GM23338 (cell line): ENCODE data around the gene MELK. TPM values are rescaled to one million over a fixed set of nuclear protein-coding genes. Genes with fewer than 3 reads are reported as not detected.
A peak's percentile ranks its signal among the peaks of the same experiment; 100 is the strongest.

Experiments used
- ATAC-seq: fragments of 200-7000 bp; cut with Tn5 transposase; 3 replicates; pipeline ENCODE4 v1.9.1; 2020
- DNase-seq: peaks from one replicate; pipeline ENCODE4 v3.0.0-alpha.2; 2015; ENCODE audit warnings: low spot score
- H2AFZ ChIP-seq: fragments of 200-600 bp; sonication (generic); 2 replicates; pipeline ENCODE4 v1.8.0; 2016; ENCODE audit warnings: antibody characterized with exemption, mild to moderate bottlenecking, moderate library complexity
- H3F3A ChIP-seq: fragments of 200-600 bp; sonication (generic); replicated peaks from 2 replicates; pipeline ENCODE4 v1.8.0; 2017; ENCODE audit warnings: antibody characterized with exemption, mixed run types, low read depth
- H3K27ac ChIP-seq: fragments of 200-600 bp; sonication (generic); 2 replicates; pipeline ENCODE4 v1.6.1; 2016; ENCODE audit warnings: low read depth
- H3K27me3 ChIP-seq: fragments of 200-600 bp; sonication (generic); 2 replicates; pipeline ENCODE4 v1.8.0; 2016; ENCODE audit warnings: mild to moderate bottlenecking, mixed run types, moderate library complexity; ENCODE audit not compliant: insufficient read depth
- H3K36me3 ChIP-seq: fragments of 200-600 bp; sonication (generic); 2 replicates; pipeline ENCODE4 v1.8.0; 2016; ENCODE audit warnings: mild to moderate bottlenecking; ENCODE audit not compliant: insufficient read depth
- H3K4me1 ChIP-seq: fragments of 200-600 bp; sonication (generic); 2 replicates; pipeline ENCODE4 v1.8.0; 2016; ENCODE audit warnings: mild to moderate bottlenecking, moderate library complexity; ENCODE audit not compliant: insufficient read depth
- H3K4me2 ChIP-seq: fragments of 200-600 bp; sonication (generic); 2 replicates; pipeline ENCODE4 v1.7.1; 2017; ENCODE audit warnings: mixed run types
- H3K4me3 ChIP-seq: fragments of 200-600 bp; sonication (generic); 2 replicates; pipeline ENCODE4 v1.6.1; 2016; ENCODE audit warnings: mixed run types
- H3K79me2 ChIP-seq: fragments of 200-600 bp; sonication (generic); replicated peaks from 2 replicates; pipeline ENCODE4 v1.8.0; 2017; ENCODE audit warnings: mild to moderate bottlenecking; ENCODE audit not compliant: insufficient read depth
- H3K9me2 ChIP-seq: fragments of 200-600 bp; sonication (generic); 2 replicates; pipeline ENCODE4 v1.8.0; 2017; ENCODE audit not compliant: insufficient read depth
- H4K20me1 ChIP-seq: fragments of 200-600 bp; sonication (generic); replicated peaks from 2 replicates; pipeline ENCODE4 v1.8.0; 2017; ENCODE audit warnings: mild to moderate bottlenecking; ENCODE audit not compliant: insufficient read depth
- H3K27ac Mint-ChIP-seq: 2 replicates; pipeline ENCODE4 v1.8.0; 2020; ENCODE audit warnings: inconsistent platforms, mild to moderate bottlenecking, moderate library complexity, mixed read lengths
- H3K27me3 Mint-ChIP-seq: 3 replicates; pipeline ENCODE4 v1.8.0; 2022; ENCODE audit warnings: low read depth, mild to moderate bottlenecking, moderate library complexity, mixed read lengths, inconsistent platforms; ENCODE audit not compliant: insufficient read depth, poor library complexity
- H3K36me3 Mint-ChIP-seq: 3 replicates; pipeline ENCODE4 v1.8.0; 2021; ENCODE audit warnings: low read depth, mild to moderate bottlenecking, inconsistent platforms, moderate library complexity, mixed read lengths
- H3K4me1 Mint-ChIP-seq: 3 replicates; pipeline ENCODE4 v1.8.0; 2020; ENCODE audit warnings: mild to moderate bottlenecking, inconsistent platforms, mixed read lengths
- H3K4me3 Mint-ChIP-seq: 3 replicates; pipeline ENCODE4 v1.8.0; 2021; ENCODE audit warnings: moderate library complexity, mild to moderate bottlenecking, inconsistent platforms, mixed read lengths
- H3K9me3 Mint-ChIP-seq: 3 replicates; pipeline ENCODE4 v1.8.0; 2020; ENCODE audit warnings: moderate library complexity, mild to moderate bottlenecking, inconsistent platforms, mixed read lengths
- CREB1 ChIP-seq: fragments of 250-450 bp; sonication (Bioruptor Pico); IDR thresholded peaks from 2 replicates; pipeline ENCODE4 v1.5.0; 2020; ENCODE audit warnings: low read depth, mild to moderate bottlenecking, moderate library complexity
- EZH2 ChIP-seq: fragments of 200-600 bp; sonication (generic); IDR thresholded peaks from one replicate; pipeline ENCODE4 v1.8.0; 2017; ENCODE audit warnings: antibody characterized with exemption, mild to moderate bottlenecking, low read depth; ENCODE audit not compliant: unreplicated experiment
- EZH2phosphoT487 ChIP-seq: fragments of 200-600 bp; sonication (generic); IDR thresholded peaks from one replicate; pipeline ENCODE4 v1.8.1; 2018; ENCODE audit warnings: antibody characterized with exemption; ENCODE audit not compliant: unreplicated experiment
- JUNB ChIP-seq: IDR thresholded peaks from one replicate; pipeline ENCODE4 v1.6.1; 2016; ENCODE audit warnings: antibody characterized with exemption; ENCODE audit not compliant: unreplicated experiment
- NANOG ChIP-seq: IDR thresholded peaks from 2 replicates; pipeline ENCODE4 v1.6.1; 2016; ENCODE audit warnings: antibody characterized with exemption, borderline replicate concordance
- POLR2AphosphoS5 ChIP-seq: IDR thresholded peaks from 2 replicates; pipeline ENCODE4 v1.6.1; 2016; ENCODE audit warnings: antibody characterized with exemption, low read depth
- STAT1 ChIP-seq: IDR thresholded peaks from one replicate; pipeline ENCODE4 v1.6.1; 2016; ENCODE audit warnings: antibody characterized with exemption; ENCODE audit not compliant: unreplicated experiment
- ZNF114 ChIP-seq: fragments of 250-450 bp; sonication (Bioruptor Pico); IDR thresholded peaks from 2 replicates; pipeline ENCODE4 v1.5.0; 2020; ENCODE audit warnings: mild to moderate bottlenecking, moderate library complexity
- ZNF331 ChIP-seq: fragments of 250-450 bp; sonication (Bioruptor Pico); IDR thresholded peaks from 2 replicates; pipeline ENCODE4 v1.5.0; 2020; ENCODE audit warnings: low read depth, mild to moderate bottlenecking, moderate library complexity
- polyA plus RNA-seq: library from polyadenylated mRNA; unstranded; fragments of >200 nt; fragmentation: Nextera tagmentation; extraction: Ambion mirVana; gene quantifications from 2 replicates; pipeline ENCODE4 v1.2.1, GENCODE V29; 2016
- total RNA-seq: library from RNA; depleted of rRNA; stranded (reverse); fragments of >200 nt; shearing (Covaris generic); gene quantifications from 2 replicates; pipeline ENCODE4 v1.2.3, GENCODE V29; 2014
- TF ChIP-seq, protein P1 (sequence below): fragments of 250-450 bp; sonication (Bioruptor Pico); IDR thresholded peaks from 2 replicates; pipeline ENCODE4 v1.5.0; 2020; ENCODE audit warnings: mild to moderate bottlenecking, moderate library complexity
- TF ChIP-seq, protein P2 (sequence below): IDR thresholded peaks from one replicate; pipeline ENCODE4 v1.6.1; 2018; ENCODE audit warnings: antibody characterized with exemption; ENCODE audit not compliant: unreplicated experiment
- TF ChIP-seq, protein P3 (sequence below), 2 experiments: fragments of 200-600 bp in 1 of 2; sonication (generic) in 1 of 2; conservative IDR thresholded peaks; 2 replicates each; pipeline versions ENCODE4 v1.5.1 to v1.6.1; 2016 to 2017; ENCODE audit warnings: antibody characterized with exemption in 2 of 2, low read depth in 2 of 2, mild to moderate bottlenecking in 2 of 2, moderate library complexity in 1 of 2
- TF ChIP-seq, protein P4 (sequence below): IDR thresholded peaks from 2 replicates; pipeline ENCODE4 v1.6.1; 2016; ENCODE audit warnings: antibody characterized with exemption

MELK gene
- total and polyA plus RNA-seq, 2 experiments from 2014 or later, result 37.2 to 55.7 TPM

DNA sequence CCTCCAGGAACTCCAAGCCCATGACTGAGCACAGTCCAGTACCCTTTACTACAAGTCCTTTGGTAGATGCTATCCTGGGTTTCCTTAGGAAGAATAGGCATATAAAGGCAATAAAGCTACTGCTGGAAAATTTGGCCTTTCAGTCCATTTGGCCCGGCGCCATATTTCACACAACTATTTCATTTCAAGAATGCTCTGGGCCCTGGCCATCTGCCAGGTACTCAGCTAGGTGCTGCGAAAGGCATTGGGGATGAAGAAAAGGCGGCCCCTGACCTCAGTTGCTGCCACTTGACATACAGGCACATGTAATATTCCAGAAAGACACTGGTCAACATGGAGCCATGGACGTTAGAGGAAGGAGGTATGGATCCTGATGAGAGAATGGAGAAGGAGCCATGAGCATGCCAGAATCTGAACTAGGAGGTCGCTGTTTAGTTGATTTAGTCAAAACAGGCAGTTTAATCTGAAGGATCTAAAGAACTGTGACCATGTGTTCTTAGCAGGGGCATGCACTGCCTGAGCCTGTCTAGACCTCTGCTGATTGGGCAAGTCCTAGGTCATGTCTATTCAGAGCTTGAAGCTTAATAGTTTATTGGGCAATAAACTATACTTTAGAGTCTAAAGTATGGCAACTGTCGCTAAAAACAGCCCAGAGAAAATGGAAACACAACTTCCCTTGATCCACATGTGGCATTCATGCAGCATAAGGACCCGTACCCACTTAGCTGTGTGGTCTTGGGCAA is 149.3 kb downstream of the MELK start:
- Histone ChIP-seq H3K4me1 (no peaks in the 10 kb centered on the region; the same call in 1 of the 2 replicates), H2AFZ (peak overlapping the region; percentile 47; the same call in 1 of the 2 replicates), H3K27me3 (no peaks in the 10 kb centered on the region), H3K4me3 (no peak overlapping the region), H4K20me1 (no peaks in the 10 kb centered on the region), H3F3A (no peaks in the 10 kb centered on the region), H3K9me2 (no peaks in the 10 kb centered on the region), H3K79me2 (no peaks in the 10 kb centered on the region), H3K27ac (no peak overlapping the region), H3K4me2 (no peak overlapping the region), H3K36me3 (no peaks in the 10 kb centered on the region)
- Mint-ChIP-seq H3K36me3 (no peaks in the 10 kb centered on the region), H3K4me3 (no peak overlapping the region), H3K27ac (no peak overlapping the region), H3K27me3 (peaks cover 5% of the 10 kb centered on the region), H3K4me1 (peaks cover 12% of the 10 kb centered on the region), H3K9me3 (no peaks in the 10 kb centered on the region)
- DNase-seq, result no peak
- TF ChIP-seq POLR2AphosphoS5 (no peak), EZH2 (no peak), CREB1 (CRISPR knock-in tag) (no peak), STAT1 (no peak), JUNB (no peak), ZNF331 (CRISPR knock-in tag) (no peak), EZH2phosphoT487 (no peak), NANOG (no peak), ZNF114 (CRISPR knock-in tag) (no peak)
- TF ChIP-seq, protein P1, sequence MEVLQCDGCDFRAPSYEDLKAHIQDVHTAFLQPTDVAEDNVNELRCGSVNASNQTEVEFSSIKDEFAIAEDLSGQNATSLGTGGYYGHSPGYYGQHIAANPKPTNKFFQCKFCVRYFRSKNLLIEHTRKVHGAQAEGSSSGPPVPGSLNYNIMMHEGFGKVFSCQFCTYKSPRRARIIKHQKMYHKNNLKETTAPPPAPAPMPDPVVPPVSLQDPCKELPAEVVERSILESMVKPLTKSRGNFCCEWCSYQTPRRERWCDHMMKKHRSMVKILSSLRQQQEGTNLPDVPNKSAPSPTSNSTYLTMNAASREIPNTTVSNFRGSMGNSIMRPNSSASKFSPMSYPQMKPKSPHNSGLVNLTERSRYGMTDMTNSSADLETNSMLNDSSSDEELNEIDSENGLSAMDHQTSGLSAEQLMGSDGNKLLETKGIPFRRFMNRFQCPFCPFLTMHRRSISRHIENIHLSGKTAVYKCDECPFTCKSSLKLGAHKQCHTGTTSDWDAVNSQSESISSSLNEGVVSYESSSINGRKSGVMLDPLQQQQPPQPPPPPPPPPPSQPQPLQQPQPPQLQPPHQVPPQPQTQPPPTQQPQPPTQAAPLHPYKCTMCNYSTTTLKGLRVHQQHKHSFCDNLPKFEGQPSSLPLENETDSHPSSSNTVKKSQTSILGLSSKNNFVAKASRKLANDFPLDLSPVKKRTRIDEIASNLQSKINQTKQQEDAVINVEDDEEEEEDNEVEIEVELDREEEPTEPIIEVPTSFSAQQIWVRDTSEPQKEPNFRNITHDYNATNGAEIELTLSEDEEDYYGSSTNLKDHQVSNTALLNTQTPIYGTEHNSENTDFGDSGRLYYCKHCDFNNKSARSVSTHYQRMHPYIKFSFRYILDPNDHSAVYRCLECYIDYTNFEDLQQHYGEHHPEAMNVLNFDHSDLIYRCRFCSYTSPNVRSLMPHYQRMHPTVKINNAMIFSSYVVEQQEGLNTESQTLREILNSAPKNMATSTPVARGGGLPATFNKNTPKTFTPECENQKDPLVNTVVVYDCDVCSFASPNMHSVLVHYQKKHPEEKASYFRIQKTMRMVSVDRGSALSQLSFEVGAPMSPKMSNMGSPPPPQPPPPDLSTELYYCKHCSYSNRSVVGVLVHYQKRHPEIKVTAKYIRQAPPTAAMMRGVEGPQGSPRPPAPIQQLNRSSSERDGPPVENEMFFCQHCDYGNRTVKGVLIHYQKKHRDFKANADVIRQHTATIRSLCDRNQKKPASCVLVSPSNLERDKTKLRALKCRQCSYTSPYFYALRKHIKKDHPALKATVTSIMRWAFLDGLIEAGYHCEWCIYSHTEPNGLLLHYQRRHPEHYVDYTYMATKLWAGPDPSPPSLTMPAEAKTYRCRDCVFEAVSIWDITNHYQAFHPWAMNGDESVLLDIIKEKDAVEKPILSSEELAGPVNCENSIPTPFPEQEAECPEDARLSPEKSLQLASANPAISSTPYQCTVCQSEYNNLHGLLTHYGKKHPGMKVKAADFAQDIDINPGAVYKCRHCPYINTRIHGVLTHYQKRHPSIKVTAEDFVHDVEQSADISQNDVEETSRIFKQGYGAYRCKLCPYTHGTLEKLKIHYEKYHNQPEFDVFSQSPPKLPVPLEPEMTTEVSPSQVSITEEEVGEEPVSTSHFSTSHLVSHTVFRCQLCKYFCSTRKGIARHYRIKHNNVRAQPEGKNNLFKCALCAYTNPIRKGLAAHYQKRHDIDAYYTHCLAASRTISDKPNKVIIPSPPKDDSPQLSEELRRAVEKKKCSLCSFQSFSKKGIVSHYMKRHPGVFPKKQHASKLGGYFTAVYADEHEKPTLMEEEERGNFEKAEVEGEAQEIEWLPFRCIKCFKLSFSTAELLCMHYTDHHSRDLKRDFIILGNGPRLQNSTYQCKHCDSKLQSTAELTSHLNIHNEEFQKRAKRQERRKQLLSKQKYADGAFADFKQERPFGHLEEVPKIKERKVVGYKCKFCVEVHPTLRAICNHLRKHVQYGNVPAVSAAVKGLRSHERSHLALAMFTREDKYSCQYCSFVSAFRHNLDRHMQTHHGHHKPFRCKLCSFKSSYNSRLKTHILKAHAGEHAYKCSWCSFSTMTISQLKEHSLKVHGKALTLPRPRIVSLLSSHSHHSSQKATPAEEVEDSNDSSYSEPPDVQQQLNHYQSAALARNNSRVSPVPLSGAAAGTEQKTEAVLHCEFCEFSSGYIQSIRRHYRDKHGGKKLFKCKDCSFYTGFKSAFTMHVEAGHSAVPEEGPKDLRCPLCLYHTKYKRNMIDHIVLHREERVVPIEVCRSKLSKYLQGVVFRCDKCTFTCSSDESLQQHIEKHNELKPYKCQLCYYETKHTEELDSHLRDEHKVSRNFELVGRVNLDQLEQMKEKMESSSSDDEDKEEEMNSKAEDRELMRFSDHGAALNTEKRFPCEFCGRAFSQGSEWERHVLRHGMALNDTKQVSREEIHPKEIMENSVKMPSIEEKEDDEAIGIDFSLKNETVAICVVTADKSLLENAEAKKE (CRISPR knock-in tag), result no peak
- TF ChIP-seq, protein P2, sequence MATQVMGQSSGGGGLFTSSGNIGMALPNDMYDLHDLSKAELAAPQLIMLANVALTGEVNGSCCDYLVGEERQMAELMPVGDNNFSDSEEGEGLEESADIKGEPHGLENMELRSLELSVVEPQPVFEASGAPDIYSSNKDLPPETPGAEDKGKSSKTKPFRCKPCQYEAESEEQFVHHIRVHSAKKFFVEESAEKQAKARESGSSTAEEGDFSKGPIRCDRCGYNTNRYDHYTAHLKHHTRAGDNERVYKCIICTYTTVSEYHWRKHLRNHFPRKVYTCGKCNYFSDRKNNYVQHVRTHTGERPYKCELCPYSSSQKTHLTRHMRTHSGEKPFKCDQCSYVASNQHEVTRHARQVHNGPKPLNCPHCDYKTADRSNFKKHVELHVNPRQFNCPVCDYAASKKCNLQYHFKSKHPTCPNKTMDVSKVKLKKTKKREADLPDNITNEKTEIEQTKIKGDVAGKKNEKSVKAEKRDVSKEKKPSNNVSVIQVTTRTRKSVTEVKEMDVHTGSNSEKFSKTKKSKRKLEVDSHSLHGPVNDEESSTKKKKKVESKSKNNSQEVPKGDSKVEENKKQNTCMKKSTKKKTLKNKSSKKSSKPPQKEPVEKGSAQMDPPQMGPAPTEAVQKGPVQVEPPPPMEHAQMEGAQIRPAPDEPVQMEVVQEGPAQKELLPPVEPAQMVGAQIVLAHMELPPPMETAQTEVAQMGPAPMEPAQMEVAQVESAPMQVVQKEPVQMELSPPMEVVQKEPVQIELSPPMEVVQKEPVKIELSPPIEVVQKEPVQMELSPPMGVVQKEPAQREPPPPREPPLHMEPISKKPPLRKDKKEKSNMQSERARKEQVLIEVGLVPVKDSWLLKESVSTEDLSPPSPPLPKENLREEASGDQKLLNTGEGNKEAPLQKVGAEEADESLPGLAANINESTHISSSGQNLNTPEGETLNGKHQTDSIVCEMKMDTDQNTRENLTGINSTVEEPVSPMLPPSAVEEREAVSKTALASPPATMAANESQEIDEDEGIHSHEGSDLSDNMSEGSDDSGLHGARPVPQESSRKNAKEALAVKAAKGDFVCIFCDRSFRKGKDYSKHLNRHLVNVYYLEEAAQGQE, result no peak
- TF ChIP-seq, protein P3, sequence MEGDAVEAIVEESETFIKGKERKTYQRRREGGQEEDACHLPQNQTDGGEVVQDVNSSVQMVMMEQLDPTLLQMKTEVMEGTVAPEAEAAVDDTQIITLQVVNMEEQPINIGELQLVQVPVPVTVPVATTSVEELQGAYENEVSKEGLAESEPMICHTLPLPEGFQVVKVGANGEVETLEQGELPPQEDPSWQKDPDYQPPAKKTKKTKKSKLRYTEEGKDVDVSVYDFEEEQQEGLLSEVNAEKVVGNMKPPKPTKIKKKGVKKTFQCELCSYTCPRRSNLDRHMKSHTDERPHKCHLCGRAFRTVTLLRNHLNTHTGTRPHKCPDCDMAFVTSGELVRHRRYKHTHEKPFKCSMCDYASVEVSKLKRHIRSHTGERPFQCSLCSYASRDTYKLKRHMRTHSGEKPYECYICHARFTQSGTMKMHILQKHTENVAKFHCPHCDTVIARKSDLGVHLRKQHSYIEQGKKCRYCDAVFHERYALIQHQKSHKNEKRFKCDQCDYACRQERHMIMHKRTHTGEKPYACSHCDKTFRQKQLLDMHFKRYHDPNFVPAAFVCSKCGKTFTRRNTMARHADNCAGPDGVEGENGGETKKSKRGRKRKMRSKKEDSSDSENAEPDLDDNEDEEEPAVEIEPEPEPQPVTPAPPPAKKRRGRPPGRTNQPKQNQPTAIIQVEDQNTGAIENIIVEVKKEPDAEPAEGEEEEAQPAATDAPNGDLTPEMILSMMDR (conservative IDR thresholded peaks at IDR 0.05; ENCODE audit: low read depth in 2 of 2), result no peak
- TF ChIP-seq, protein P4, sequence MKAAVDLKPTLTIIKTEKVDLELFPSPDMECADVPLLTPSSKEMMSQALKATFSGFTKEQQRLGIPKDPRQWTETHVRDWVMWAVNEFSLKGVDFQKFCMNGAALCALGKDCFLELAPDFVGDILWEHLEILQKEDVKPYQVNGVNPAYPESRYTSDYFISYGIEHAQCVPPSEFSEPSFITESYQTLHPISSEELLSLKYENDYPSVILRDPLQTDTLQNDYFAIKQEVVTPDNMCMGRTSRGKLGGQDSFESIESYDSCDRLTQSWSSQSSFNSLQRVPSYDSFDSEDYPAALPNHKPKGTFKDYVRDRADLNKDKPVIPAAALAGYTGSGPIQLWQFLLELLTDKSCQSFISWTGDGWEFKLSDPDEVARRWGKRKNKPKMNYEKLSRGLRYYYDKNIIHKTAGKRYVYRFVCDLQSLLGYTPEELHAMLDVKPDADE, result no peak
- ATAC-seq, result no peak
